ENCODE results near the gene PPP1R3F.

DNA sequence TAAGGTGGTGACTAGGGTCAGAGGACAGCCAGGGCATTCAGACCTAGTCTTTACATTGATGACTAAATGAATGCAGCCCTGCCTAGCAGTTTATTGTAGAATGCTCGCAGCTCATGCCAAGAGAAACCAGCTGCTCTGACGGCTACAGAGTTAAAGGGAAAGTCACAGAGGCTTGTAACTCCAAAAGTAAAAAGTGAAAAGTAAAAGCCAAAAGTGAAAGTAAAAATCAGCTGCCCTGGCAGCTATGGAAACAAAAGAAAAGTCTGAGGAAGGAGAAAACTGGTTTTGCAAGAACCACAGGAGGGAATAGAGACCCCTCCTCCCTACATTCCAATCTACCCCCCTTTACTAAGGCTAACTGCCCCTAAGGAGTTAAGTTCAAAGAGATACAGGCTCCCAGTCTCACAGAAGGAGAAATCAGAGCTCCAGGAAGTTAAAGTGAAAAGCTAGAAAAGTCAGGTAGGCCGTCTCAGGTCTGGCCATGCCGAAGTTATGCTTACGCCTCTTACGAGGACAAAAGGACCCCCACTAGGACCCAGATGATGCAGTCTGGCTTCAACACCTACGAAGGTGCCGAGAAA lies 39.9 kb downstream of the PPP1R3F start:
- TF ChIP-seq, protein P1, sequence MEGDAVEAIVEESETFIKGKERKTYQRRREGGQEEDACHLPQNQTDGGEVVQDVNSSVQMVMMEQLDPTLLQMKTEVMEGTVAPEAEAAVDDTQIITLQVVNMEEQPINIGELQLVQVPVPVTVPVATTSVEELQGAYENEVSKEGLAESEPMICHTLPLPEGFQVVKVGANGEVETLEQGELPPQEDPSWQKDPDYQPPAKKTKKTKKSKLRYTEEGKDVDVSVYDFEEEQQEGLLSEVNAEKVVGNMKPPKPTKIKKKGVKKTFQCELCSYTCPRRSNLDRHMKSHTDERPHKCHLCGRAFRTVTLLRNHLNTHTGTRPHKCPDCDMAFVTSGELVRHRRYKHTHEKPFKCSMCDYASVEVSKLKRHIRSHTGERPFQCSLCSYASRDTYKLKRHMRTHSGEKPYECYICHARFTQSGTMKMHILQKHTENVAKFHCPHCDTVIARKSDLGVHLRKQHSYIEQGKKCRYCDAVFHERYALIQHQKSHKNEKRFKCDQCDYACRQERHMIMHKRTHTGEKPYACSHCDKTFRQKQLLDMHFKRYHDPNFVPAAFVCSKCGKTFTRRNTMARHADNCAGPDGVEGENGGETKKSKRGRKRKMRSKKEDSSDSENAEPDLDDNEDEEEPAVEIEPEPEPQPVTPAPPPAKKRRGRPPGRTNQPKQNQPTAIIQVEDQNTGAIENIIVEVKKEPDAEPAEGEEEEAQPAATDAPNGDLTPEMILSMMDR (IDR thresholded peaks at IDR 0.05; ENCODE audit: insufficient read depth, low read length) = no peak
- no peak for TF ChIP-seq GABPA (IDR thresholded peaks at IDR 0.05; ENCODE audit: low read depth)

Data from HL-60 (cell line).